ENCODE results near the gene PEA15.

PEA15 gene, protein sequence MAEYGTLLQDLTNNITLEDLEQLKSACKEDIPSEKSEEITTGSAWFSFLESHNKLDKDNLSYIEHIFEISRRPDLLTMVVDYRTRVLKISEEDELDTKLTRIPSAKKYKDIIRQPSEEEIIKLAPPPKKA

DNA sequence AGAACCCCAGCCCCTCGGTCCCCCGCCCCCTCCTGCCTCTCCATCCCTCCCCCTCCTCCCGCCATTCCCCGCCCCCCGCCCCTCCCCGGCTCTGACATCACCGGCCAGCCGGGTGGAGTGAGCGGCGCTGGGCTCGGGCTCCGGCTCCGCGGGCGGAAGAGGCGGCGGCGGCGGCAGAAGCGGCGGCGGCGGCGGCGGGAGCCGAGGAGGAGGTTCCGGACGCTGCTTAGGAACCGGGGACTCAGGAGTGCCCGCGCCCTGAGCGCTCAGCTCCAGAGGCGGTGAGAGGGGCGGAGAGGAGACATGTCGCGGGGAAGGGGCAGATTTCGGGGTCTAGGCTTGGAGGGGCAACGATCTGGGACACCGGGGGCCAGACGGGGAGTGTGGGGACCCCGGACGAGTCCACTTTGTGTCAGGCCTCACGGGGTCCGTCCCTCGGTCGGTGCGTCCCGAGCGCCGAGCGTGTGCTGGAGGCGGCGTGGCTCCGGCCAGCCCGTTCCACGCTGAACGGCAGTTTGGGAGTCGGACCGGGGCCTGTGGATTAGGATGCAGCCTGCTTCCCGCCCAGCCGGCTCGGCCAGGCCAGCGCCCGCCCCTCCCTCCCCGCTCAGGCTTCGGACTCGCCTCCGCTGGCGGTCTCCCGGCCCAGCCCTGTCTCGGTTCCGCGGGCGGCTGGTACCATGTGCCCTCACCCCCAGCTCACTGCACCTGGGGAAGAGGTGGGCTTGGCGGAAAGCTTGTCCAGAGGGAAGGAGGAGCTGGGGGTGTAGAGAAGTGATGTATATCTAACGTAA, at the start of gene PEA15:
TSS of gene PEA15 (plus strand) at position 143 of the 794 bp plus-strand sequence. CDS start 6,161 bp downstream, outside the sequence.
- DNase-seq, result peak; percentile 72 to 81

DNA sequence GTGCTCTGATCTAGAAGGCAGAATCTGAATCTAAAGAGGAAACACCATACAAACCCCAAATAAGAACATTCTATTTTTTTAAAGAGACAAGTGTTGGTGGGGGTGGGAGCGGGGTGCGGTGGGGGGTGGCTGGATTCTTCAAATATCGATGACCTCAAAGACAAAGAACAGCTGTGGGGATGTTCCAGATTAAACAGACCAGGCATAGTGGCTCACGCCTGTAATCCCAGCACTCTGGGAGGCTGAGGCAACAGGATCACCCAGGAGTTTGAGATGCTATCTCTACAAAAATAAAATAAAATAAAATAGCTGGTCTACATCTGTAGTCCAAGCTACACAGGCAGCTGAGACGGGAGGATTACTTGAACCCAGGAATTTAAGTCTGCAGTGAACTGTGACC, 48.8 kb upstream of the PEA15 start:
- no peak for DNase-seq

DNA sequence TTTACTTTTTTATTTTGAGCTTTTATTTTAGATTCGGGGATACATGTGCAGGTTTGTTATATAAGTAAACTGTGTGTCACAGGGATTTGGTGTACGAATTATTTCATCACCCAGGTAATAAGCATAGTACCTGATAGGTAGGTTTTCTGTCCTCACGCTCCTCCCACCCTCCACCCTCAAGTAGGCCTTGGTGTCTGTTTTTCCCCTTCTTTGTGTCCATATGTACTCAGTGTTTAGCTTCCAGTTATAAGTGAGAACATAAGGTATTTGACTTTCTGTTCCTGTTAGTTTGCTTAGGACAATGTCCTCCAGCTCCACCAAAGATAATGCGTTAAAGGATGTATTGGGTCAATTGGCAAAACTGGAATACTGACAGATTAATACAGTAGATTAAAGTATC, 48.0 kb upstream of the PEA15 start:
- DNase-seq, result no peak

DNA sequence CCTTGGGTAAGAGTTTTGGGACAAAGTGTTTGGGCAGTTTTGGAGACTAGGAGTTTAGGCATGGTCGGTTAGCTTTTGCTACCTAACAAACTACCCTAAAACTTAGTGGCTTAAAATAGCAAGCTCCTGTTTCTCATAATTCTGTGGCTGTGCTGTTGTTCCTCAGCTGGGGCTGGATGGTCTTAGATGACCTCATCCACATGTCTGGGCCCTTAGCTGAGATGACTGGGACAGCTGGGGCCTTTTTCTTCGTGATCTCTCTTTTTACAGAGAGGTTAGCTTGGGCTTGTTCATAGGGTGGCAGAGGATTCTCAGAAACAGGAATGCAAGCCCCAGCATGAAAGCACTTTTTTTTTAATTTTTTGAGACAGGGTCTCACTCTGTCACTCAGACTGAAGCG, 47.2 kb upstream of the PEA15 start:
- DNase-seq, result no peak

DNA sequence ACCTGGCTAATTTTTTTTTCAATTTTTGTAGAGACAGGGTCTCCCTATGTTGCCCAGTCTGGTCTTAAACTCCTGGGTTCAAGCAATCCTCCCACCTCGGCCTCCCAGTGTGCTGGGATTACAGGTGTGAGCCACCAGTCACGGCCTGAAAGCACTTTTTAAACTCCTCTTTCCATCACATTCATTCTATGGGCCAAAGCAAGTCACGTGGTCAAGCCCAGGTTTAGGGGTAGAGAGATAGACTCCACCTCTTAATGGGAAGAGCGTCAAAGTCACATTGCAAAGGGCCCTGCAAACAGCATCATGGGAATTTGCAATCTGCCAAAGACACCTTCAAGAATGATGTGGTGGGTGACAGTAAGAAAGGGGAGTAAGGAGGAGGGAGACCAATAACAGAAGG, 46.6 kb upstream of the PEA15 start:
- DNase-seq, result no peak

DNA sequence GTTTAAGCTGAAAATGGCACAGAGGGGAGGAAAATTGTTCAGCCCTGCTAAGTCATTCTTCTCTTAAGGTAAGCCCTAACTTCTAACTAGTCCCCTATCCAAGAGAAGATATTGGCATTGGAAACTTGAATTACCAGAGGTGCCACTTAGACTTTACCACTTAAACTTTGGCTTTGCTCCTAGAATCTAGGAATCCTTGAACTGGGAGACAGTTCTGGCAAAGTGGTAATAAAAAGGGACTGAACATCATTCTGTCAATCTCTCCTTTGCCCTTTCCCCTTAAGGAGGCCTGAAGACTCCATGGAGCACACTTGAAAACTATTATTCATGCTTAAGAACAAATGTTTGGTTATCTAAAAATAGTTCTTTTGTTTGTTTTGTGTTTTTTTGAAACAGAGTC, 45.3 kb upstream of the PEA15 start:
- DNase-seq, result no peak

DNA sequence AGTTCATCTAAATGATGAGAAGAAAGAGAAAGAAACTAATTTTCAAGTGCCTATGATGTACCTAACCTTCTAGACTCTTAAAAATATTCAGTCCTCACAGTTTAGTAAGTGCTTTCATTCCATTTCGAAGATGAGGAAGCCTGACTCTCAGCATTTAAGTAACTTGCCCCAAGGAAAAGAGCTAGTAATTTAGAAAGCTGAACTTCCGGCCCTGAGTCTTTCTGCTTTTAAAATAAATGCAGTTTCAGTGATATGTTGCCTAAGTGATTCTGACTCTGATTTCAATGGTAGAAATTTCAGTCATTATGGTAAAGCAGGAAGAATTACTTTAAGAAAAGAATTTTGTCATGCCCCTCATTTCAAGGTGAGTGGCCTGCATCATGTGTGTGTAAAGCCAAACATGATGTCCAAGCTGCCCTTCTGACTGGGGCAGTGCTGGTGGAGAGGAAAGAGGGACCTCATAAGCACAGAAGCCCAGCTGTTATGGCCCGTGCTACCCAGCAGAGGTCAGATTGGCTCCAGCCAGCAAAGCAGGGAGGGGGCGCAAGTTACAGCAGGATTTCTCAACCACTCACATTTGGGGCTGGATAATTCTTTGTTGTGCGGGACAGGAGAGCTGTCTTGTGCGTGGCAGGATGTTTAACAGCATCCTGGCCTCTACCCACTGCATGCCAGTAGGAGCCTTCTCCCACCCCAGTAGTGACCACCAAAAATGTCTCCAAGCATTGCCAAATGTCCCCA, 43.0 kb upstream of the PEA15 start:
- DNase-seq, result no peak

DNA sequence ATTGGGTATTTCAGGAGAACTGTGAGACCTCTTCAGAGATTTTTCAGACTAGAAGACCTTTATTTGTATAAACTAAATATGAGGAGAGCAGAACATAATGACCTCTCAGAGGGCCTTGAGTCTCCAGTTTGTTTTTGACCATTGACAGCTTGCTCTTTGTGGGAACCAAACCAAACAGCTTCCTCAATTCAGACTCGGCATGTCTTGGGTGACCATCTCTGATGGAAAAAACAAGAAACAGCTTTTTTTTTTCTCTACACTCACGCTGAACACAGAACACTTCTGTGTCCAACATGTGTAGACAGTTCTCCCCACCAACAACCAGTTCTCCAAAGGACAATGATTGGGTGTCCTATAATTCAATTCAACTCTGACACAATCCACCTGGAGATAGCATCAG, 42.3 kb upstream of the PEA15 start:
- DNase-seq, result no peak

DNA sequence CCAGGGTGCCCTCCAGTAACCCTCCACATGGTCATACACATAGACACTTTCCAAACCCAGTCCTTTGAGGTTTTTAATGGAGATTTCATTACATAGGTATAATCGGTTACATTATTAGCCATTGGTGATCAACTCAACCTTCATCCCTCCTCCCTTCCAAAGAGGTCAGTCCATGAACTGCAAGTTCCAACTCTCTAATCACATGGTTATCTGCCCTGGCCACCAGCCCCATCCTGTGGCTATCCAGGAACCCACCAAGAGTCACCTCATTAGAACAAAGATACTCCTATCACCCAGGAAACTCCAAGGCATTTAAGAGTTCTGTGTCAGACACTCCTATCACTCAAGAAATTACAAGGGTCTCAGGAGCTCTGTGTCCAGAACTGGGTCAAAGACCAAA, 41.6 kb upstream of the PEA15 start:
- no peak for DNase-seq

DNA sequence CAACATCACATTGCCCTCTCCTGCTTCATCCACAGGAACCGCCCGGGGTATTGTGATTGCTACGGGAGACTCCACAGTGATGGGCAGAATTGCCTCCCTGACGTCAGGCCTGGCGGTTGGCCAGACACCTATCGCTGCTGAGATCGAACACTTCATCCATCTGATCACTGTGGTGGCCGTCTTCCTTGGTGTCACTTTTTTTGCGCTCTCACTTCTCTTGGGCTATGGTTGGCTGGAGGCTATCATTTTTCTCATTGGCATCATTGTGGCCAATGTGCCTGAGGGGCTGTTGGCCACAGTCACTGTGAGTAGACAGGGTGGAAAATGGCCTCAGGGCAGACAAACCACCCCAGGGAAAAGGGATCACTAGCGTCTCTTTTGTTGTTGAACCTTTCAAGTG, 41.1 kb upstream of the PEA15 start:
- DNase-seq, result no peak

DNA sequence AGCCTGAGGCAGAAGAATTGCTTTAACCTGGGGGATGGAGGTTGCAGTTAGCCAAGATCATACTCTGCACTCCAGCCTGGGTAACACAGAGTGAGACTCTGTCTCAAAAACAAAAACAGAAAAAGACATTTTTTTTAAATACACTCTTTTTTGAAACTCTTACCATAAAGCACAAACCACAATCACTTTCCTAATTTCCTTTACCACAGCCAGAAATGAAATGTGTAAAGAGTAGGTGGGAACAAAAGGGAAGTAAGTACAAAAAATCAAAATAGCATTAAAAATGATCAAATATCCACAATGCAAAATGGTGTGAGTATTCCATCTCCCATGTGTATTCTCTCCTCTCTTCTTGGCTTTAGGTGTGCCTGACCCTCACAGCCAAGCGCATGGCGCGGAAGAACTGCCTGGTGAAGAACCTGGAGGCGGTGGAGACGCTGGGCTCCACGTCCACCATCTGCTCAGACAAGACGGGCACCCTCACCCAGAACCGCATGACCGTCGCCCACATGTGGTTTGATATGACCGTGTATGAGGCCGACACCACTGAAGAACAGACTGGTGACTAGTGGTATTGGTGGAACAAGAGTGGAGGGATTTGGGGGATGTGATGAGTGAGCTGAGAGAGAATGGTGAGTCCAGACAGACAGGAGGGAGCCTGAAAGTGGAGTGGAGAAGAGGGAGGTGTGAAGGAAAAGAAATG, 38.9 kb upstream of the PEA15 start:
- no peak for DNase-seq

DNA sequence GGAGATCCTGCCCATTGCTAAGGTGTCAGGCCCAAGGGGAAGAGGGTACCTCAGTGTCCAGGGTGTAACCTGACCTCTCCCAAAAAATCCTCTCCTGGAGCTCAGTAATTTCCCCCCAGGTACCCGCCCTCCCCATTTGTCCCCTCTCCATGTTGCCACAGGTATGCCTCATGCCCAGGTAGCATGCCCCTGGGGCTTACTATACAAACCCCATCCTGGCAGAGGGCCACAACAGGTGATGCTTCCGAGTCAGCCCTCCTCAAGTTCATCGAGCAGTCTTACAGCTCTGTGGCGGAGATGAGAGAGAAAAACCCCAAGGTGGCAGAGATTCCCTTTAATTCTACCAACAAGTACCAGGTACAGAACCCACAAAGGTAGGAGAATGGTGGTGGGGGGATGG, 38.1 kb upstream of the PEA15 start:
- no peak for DNase-seq

DNA sequence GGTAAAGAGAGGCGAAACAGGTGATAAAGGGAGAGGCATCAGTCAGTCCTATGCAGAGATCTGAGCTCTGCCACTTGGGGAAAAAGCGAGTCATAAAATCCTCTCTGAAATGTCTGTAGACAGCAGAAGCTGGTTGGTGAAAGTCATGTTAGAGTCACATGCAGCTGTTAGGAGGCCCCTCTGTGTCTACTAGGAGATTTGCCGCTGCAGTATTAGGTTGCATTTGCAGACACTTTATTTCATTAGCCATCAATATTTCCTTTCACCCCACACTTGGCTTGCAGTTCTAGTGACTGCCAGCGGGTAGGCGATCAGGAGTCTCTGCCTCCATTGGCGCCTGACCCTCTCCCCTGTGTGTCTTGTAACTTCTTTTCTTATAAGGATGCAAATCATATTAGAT, 37.6 kb upstream of the PEA15 start:
- DNase-seq, result no peak

DNA sequence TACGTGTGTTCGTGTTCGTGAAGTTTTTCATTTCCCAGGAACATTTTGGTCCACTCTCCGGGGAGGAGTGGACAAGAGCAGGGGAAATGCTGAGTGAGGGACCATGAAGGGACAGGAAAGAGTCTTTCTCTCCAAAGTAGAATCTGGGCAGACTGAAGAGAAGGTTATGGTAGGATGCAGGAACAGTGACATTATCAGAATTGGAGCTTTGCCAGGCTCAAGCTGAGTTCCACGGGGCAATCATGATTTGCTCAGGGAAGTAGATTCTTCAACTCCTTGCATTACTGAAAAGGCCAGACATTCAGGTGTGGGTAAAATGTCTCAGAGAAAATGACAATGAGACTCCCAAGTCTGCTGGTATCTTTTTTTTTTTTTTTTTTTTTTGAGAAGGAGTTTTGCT, 37.2 kb upstream of the PEA15 start:
- DNase-seq, result no peak

DNA sequence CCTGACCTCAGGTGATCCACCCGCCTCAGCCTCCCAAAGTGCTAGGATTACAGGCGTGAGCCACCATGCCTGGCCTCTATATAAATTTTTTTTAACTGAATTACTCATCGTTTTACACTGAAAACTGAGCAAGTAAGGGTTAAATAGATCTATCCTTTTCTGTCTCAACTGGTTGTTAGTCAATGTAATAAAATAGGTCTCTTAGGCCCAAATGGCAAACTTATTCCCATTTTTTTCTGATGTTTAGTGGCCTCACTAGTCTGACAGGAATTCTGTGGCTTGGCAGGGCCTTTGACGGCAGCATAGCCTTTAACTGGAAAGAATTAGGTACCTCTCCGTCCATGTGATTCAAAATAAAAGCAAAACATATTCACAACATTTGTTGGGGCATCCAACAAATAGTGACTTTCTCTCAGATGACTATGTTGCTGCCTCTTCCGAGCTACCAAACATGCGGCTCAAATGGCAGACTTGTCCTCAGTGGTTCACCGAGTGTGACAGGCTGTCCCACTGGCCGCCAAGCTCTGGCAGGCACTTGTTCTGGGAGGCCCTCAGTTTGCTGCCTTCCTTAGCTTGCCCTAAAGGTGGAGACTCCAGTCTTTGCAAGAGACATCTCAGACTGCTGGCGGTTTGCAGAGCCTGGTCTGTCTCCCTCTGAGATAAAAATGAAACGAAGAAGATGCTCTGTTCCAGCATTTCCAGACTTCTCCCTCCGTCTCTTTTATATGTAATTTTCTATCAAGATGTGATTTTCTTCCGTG, 36.4 kb upstream of the PEA15 start:
- DNase-seq, result no peak

DNA sequence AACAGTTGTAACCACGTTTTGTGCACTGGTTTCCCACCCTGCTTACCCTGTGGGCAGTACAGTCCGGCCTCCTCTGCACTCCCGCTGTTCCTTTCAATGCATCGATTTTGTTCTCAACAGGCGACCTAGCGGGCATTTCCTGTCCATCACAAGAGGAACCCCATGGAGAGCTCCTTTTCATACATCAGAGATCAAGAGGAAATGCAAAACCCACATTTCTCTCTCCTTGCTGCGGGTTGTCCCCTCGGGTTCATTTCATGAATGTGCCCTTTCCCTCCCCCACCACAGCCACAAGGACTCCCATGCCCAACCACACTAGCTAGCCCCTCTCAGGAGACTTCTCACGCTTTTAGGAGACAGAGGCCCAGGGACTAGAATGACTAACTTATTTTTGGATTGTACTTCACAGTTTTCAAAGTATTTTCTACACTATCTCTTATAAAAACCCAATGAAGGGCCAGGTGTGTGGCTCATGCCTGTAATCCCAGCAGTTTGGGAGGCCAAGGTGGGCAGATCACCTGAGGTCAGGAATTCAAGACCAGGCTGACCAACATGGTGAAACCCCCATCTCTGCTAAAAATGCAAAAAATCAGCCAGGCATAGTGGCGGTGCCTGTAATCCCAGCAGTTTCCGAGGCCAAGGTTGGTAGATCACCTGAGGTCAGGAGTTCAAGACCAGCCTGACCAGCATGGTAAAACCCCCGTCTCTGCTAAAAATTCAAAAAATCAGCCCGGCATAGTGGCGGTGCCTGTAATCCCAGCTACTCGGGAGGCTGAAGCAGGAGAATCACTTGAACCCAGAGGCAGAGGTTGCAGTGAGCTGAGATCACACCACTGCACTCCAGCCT, 35.4 kb upstream of the PEA15 start:
- peak in 1 of 2 donors; percentile 9 for DNase-seq

DNA sequence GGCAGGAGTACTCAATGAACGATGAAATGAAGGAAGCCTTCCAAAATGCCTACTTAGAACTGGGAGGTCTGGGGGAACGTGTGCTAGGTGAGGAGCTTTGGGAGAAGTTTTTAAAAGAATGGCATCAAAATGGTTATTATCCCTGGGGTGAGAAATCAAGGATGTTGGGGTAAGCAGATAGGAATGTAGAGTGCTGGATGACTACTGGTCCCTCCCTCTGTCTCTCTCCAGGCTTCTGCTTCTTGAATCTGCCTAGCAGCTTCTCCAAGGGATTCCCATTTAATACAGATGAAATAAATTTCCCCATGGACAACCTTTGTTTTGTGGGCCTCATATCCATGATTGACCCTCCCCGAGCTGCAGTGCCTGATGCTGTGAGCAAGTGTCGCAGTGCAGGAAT, 33.8 kb upstream of the PEA15 start:
- DNase-seq, result no peak

DNA sequence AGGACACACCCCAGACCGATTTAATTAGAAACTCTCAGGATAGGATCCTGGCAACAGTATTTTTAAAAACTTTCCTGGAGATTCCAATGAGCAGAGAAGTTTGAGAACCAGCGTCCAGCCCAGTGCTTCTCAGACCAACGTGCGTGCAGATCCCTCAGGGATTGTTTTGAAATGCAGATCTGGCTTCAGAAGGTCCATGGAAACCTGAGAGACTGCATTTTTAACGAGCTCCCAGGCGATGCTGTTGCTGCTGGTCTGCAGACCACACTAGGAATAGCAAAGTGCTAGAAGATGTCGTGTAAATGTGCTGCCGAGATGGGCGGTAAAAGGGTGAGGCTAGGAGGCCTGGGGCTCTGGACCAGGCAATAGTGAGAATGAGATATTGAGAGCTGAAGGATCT, 33.2 kb upstream of the PEA15 start:
- no peak for DNase-seq

DNA sequence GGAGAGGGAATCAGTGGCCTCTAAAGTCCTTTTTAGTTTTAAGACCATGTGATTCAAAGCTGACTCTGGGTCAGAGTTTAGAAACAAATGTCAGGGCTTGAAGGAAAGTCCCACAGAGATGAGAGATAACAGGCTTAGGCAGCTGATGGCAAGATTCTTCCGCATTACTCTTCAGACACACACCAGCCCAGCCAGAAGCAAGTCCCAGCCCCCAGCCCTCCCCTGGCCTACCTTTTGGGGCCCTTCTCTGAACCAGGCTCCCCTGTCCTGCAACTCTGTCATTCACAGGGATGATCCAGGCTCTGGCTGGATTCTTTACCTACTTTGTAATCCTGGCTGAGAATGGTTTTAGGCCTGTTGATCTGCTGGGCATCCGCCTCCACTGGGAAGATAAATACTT, 28.0 kb upstream of the PEA15 start:
- DNase-seq, result no peak

DNA sequence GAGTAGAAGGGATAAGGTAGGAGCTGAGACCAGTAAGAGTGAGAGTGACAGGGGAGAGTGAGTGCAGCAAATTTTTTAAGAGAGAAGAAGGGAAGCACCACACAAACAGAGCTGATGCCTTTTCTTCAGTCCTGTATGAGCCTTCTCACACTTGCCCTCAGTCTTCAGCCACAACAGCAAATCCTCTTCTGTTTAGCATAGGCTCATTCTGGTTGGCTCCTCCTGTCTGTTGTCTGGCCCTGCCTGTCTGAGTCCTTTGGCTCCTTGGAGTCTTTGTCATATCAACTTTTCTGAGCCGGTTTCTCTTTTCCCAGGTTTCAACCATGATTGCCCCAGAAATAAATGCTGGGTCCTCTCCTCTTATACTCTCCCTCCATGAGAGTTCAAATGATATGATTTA, 27.5 kb upstream of the PEA15 start:
- DNase-seq, result no peak

DNA sequence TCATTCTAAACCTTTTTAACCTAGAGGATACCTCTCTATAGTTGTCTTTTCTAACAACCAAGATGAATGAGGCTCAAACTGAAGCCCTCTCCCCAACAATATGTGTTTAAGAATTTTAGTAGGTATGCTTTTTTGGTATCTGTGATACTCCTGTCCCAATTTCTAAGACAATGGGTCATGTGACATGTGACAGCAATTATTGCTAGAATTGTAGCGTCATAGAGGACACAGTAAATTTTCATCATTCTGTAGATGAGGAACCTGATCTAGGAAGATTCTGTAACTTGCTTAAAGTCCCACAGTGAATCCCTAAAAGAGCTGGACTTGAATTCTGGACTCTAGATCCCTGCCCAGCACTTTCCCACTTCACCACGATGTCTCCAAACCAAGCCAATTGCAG, 26.5 kb upstream of the PEA15 start:
- no peak for DNase-seq

DNA sequence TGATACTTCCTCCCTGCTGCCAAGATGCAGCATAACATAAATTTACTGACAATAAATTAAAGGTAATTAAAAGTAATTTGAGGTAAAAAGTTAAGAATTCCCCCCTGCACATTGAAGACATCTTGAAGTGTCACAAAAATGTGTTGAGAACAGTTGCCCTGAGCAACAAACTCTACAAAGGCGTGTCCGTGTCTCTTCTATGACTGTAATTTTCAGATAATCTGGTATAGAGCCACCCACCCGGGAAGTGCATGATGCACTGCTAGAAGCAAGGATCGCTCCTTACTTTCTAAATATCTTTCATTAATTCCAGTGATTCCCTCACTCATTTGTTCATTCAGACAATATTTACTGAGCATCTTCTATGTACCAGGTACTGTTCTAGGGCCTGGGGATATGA, 25.8 kb upstream of the PEA15 start:
- DNase-seq, result no peak

Data from stimulated activated CD4-positive, alpha-beta T cell treated with anti-CD3 and anti-CD28 coated beads, Interleukin-2, amount 100 ng/mL, for 24 hours (primary cell).